Thyroid gland (tissue), 4 donors: ENCODE measurements around the gene FABP7.

ENCODE experiments used
- POLR2A ChIP-seq, 2 donors: fragments of 450-650 bp; IDR thresholded peaks; one replicate each; pipeline ENCODE4 v1.6.1; 2017; ENCODE audit warnings: antibody characterized with exemption in 2 of 2, mild to moderate bottlenecking in 2 of 2, moderate library complexity in 1 of 2
- TF ChIP-seq, protein P1 (sequence below), 6 experiments: fragments of 200-600 bp in 3 of 6; fragments of 450-650 bp in 3 of 6; sonication (generic) in 3 of 6; IDR thresholded peaks; one replicate each; pipeline ENCODE4 v1.5.1; 2016 to 2019; ENCODE audit warnings: antibody characterized with exemption in 6 of 6, mild to moderate bottlenecking in 2 of 6, inconsistent platforms in 1 of 6, moderate library complexity in 1 of 6

DNA sequence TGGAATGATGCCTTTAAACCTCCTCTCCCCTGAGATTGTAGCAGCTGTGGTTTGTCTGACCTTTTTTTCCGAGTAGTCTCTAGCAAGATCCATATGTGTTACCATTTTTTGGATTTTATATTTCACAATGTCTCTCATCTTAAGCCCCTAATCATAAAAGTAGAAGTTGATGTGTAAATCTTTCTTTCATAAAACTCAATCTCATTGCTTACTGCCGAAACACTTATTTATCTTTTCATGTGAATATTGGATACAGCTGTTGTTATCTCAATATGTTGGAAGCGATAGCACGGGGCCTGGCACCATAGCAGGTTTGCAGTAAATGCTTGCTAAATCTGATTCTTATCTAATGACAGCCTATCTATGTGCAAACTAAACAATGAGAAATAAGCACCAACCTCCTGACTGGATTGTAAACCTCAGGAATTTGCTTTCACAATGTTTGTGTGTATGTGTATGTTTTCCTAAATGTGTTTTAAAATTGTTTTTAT lies 23.7 kb downstream of the FABP7 start:
- TF ChIP-seq POLR2A (IDR thresholded peaks at IDR 0.05) = no peak
- TF ChIP-seq, protein P1, sequence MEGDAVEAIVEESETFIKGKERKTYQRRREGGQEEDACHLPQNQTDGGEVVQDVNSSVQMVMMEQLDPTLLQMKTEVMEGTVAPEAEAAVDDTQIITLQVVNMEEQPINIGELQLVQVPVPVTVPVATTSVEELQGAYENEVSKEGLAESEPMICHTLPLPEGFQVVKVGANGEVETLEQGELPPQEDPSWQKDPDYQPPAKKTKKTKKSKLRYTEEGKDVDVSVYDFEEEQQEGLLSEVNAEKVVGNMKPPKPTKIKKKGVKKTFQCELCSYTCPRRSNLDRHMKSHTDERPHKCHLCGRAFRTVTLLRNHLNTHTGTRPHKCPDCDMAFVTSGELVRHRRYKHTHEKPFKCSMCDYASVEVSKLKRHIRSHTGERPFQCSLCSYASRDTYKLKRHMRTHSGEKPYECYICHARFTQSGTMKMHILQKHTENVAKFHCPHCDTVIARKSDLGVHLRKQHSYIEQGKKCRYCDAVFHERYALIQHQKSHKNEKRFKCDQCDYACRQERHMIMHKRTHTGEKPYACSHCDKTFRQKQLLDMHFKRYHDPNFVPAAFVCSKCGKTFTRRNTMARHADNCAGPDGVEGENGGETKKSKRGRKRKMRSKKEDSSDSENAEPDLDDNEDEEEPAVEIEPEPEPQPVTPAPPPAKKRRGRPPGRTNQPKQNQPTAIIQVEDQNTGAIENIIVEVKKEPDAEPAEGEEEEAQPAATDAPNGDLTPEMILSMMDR (IDR thresholded peaks at IDR 0.05) = no peak
